Mesenchymal stem cell (in vitro differentiated cells and primary cell): Measurements from ENCODE around the gene FBXO22.

ENCODE experiments used
- DNase-seq: peaks from one replicate; pipeline ENCODE4 v3.0.0-alpha.2; 2013
- H2AFZ ChIP-seq: one replicate; pipeline ENCODE4 v1.6.1; 2013; ENCODE audit warnings: low read depth, mild to moderate bottlenecking, control low read depth, inconsistent platforms, low read length, moderate library complexity
- H2AK5ac ChIP-seq: 2 replicates; pipeline ENCODE4 v1.6.1; 2013; ENCODE audit warnings: low read length, moderate library complexity, mild to moderate bottlenecking, inconsistent platforms; ENCODE audit not compliant: severe bottlenecking
- H2BK120ac ChIP-seq: one replicate; pipeline ENCODE4 v1.6.1; 2013; ENCODE audit warnings: low read depth, mild to moderate bottlenecking, inconsistent platforms, low read length, moderate library complexity
- H2BK12ac ChIP-seq, 2 experiments: one replicate each; pipeline ENCODE4 v1.6.1; 2013; ENCODE audit warnings: inconsistent platforms in 2 of 2, low read length in 2 of 2, mild to moderate bottlenecking in 2 of 2, moderate library complexity in 2 of 2, control low read depth in 1 of 2
- H2BK15ac ChIP-seq: one replicate; pipeline ENCODE4 v1.6.1; 2013; ENCODE audit warnings: mild to moderate bottlenecking, low read depth, inconsistent platforms; ENCODE audit not compliant: poor library complexity, severe bottlenecking
- H2BK5ac ChIP-seq: 2 replicates; pipeline ENCODE4 v1.6.1; 2013; ENCODE audit warnings: low read depth, mild to moderate bottlenecking, low read length, control low read depth, inconsistent platforms; ENCODE audit not compliant: poor library complexity, severe bottlenecking
- H3K14ac ChIP-seq, 2 experiments: one replicate each; pipeline ENCODE4 v1.6.1; 2013; ENCODE audit warnings: inconsistent platforms in 2 of 2, low read length in 2 of 2, control low read depth in 1 of 2, mild to moderate bottlenecking in 1 of 2, moderate library complexity in 1 of 2
- H3K18ac ChIP-seq, 2 experiments: one replicate each; pipeline ENCODE4 v1.6.1; 2013; ENCODE audit warnings: inconsistent platforms in 2 of 2, low read length in 2 of 2, control low read depth in 1 of 2, low read depth in 1 of 2, mild to moderate bottlenecking in 1 of 2
- H3K23ac ChIP-seq, 2 experiments: one replicate each; pipeline ENCODE4 v1.6.1; 2013; ENCODE audit warnings: inconsistent platforms in 2 of 2, low read length in 2 of 2, mild to moderate bottlenecking in 2 of 2, moderate library complexity in 2 of 2, control low read depth in 1 of 2
- H3K27ac ChIP-seq: 2 replicates; pipeline ENCODE4 v1.5.1; 2013; ENCODE audit warnings: mild to moderate bottlenecking, moderate library complexity, low read length, control low read depth, inconsistent platforms; ENCODE audit not compliant: poor library complexity, severe bottlenecking
- H3K27me3 ChIP-seq, 2 experiments: 2 replicates each; pipeline versions ENCODE4 v1.6.1 to v1.7.0; 2013; ENCODE audit warnings: low read length in 2 of 2, mild to moderate bottlenecking in 2 of 2, moderate library complexity in 2 of 2, control low read depth in 1 of 2, inconsistent platforms in 1 of 2; ENCODE audit not compliant: control insufficient read depth in 1 of 2, insufficient read depth in 1 of 2
- H3K36me3 ChIP-seq, 2 experiments: 2 replicates each; pipeline versions ENCODE4 v1.6.1 to v1.7.0; 2013; ENCODE audit warnings: low read length in 2 of 2, control low read depth in 1 of 2, inconsistent platforms in 1 of 2, low read depth in 1 of 2, mild to moderate bottlenecking in 1 of 2; ENCODE audit not compliant: insufficient read depth in 2 of 2, control insufficient read depth in 1 of 2
- H3K4ac ChIP-seq, 2 experiments: one replicate each; pipeline ENCODE4 v1.6.1; 2013; ENCODE audit warnings: inconsistent platforms in 2 of 2, low read length in 2 of 2, mild to moderate bottlenecking in 2 of 2, moderate library complexity in 2 of 2, control low read depth in 1 of 2, low read depth in 1 of 2
- H3K4me1 ChIP-seq: 2 replicates; pipeline ENCODE4 v1.6.1; 2013; ENCODE audit warnings: low read depth, low read length, control low read depth; ENCODE audit not compliant: control insufficient read depth, insufficient read depth
- H3K4me2 ChIP-seq: 2 replicates; pipeline ENCODE4 v1.6.1; 2013; ENCODE audit warnings: low read length, mild to moderate bottlenecking, inconsistent platforms; ENCODE audit not compliant: poor library complexity, severe bottlenecking
- H3K4me3 ChIP-seq, 2 experiments: 2 replicates each; pipeline versions ENCODE4 v1.5.1 to v1.7.0; 2013; ENCODE audit warnings: low read length in 2 of 2, mild to moderate bottlenecking in 2 of 2, control low read depth in 1 of 2, low read depth in 1 of 2; ENCODE audit not compliant: insufficient read depth in 1 of 2
- H3K79me1 ChIP-seq: replicated peaks from 2 replicates; pipeline ENCODE4 v1.6.1; 2013; ENCODE audit warnings: mild to moderate bottlenecking, control low read depth, low read length, inconsistent platforms; ENCODE audit not compliant: poor library complexity, severe bottlenecking
- H3K9ac ChIP-seq: 2 replicates; pipeline ENCODE4 v1.7.0; 2013; ENCODE audit warnings: mild to moderate bottlenecking, low read length, moderate library complexity
- H3K9me3 ChIP-seq: 2 replicates; pipeline ENCODE4 v1.7.0; 2013; ENCODE audit warnings: mild to moderate bottlenecking, low read length; ENCODE audit not compliant: control insufficient read depth
- H4K8ac ChIP-seq: one replicate; pipeline ENCODE4 v1.6.1; 2013; ENCODE audit warnings: inconsistent platforms, mild to moderate bottlenecking, low read length, moderate library complexity
- H4K91ac ChIP-seq: one replicate; pipeline ENCODE4 v1.6.1; 2013; ENCODE audit warnings: mild to moderate bottlenecking, low read length, inconsistent platforms
- WGBS: methylation state at CpG from one replicate; pipeline ENCODE4 v1.1.7; 2013; ENCODE audit warnings: mixed read lengths; 5-methylcytosine and 5-hydroxymethylcytosine counted together

Gene FBXO22

DNA sequence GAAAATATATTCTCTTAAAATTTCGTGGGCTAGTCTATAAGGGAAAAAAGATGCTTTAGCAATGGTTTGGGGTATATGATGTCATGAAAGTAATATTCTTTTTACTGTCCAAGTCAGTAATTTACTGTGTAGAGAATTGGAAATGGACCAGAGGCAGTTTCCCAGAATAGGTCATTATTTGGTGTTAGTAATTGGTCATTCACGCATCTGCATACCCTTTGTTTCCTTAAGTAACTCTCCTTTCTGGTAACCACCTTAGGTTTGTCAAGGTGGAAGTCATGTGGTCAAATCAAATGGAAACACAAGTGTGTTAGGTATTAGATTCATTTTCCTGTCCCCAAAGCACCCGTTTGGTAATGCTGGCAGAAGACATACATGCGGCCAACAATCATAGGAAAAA lies 23.9 kb downstream of the FBXO22 start:
- Histone ChIP-seq H4K91ac (no peak overlapping the region), H3K4me1 (peaks cover 4% of the 10 kb centered on the region), H3K9ac (no peak overlapping the region), H3K9me3 (no peaks in the 10 kb centered on the region), H4K8ac (no peak overlapping the region), H3K18ac (no peak overlapping the region), H3K4me2 (no peak overlapping the region), H3K14ac (no peak overlapping the region), H2AFZ (no peak overlapping the region), H3K27ac (no peak overlapping the region), H2BK12ac (no peak overlapping the region), H2BK15ac (no peak overlapping the region), H2BK5ac (no peak overlapping the region), H2BK120ac (no peak overlapping the region), H3K27me3 (no peaks in the 10 kb centered on the region), H2AK5ac (no peak overlapping the region), H3K79me1 (peaks cover 34% of the 10 kb centered on the region), H3K4ac (no peak overlapping the region), H3K4me3 (no peak overlapping the region), H3K23ac (no peak overlapping the region), H3K36me3 (peaks cover 9 to 67% of the 10 kb centered on the region in 2 experiments)
- no peak for DNase-seq
- WGBS = 97% methylated on average over 4 of the region's 4 CpGs

- no peak overlapping the region for H2BK15ac ChIP-seq
- H2BK5ac ChIP-seq = no peak overlapping the region
- WGBS = 68% methylated on average over 7 of the region's 9 CpGs
- no peak overlapping the region for H2AFZ ChIP-seq
- no peak overlapping the region for H3K18ac ChIP-seq
- no peaks in the 10 kb centered on the region for H3K27me3 ChIP-seq
- no peak overlapping the region for H4K8ac ChIP-seq
- H3K4me1 ChIP-seq = peaks cover 4% of the 10 kb centered on the region
- peak; percentile 57 for DNase-seq
- no peak overlapping the region for H2BK120ac ChIP-seq
- H3K79me1 ChIP-seq = peaks cover 28% of the 10 kb centered on the region
- peaks cover 11 to 76% of the 10 kb centered on the region in 2 experiments for H3K36me3 ChIP-seq
- no peak overlapping the region for H2AK5ac ChIP-seq
- H3K9ac ChIP-seq = no peak overlapping the region
- H3K9me3 ChIP-seq = no peaks in the 10 kb centered on the region
- H3K23ac ChIP-seq = no peak overlapping the region
- no peak overlapping the region for H3K4ac ChIP-seq
- H4K91ac ChIP-seq = no peak overlapping the region
- H3K4me2 ChIP-seq = no peak overlapping the region
- no peak overlapping the region for H3K4me3 ChIP-seq
- no peak overlapping the region for H3K14ac ChIP-seq
- no peak overlapping the region for H3K27ac ChIP-seq
- H2BK12ac ChIP-seq = no peak overlapping the region
These were observed 25.3 kb downstream of the FBXO22 start for GRCh38 chr15:75928680-75929608.

- Histone ChIP-seq H3K23ac (no peak overlapping the region), H3K27ac (no peak overlapping the region), H4K91ac (no peak overlapping the region), H3K27me3 (no peaks in the 10 kb centered on the region), H2AK5ac (no peak overlapping the region), H3K9ac (no peak overlapping the region), H3K4me3 (no peak overlapping the region), H3K79me1 (peaks cover 20% of the 10 kb centered on the region), H3K36me3 (peaks cover 7 to 77% of the 10 kb centered on the region in 2 experiments), H4K8ac (no peak overlapping the region), H3K4me1 (no peaks in the 10 kb centered on the region), H2BK12ac (no peak overlapping the region), H3K14ac (no peak overlapping the region), H2BK5ac (no peak overlapping the region), H3K4ac (no peak overlapping the region), H3K4me2 (no peak overlapping the region), H2BK15ac (no peak overlapping the region), H2AFZ (no peak overlapping the region), H3K18ac (no peak overlapping the region), H3K9me3 (no peaks in the 10 kb centered on the region), H2BK120ac (no peak overlapping the region)
- DNase-seq = no peak
- WGBS = 84% methylated on average over 3 of the region's 5 CpGs
These were observed 26.3 kb downstream of the FBXO22 start for GRCh38 chr15:75929799-75930565.

DNA sequence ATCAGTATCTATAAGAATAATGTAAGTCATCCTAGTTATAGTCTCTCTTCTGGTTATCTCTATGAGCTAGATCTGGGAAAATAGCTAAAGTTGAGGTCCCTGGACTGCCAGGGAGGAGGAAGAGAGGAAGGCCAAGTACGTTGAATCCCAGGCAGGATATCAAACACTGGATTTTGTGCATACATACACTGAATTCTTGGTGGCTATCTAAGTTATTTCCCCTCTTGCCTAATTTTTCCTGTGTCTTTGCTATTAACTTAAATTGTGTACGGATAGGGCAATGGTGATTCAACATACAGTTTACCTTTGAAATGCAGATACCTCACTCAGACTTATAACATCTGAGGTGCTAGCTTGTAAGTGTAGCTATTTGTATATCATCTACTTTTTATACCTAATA lies 27.2 kb downstream of the FBXO22 start:
- Histone ChIP-seq H3K9me3 (no peaks in the 10 kb centered on the region), H3K4me2 (no peak overlapping the region), H3K4me3 (no peak overlapping the region), H3K4me1 (no peaks in the 10 kb centered on the region), H3K23ac (no peak overlapping the region), H2AK5ac (no peak overlapping the region), H2AFZ (no peak overlapping the region), H3K79me1 (peaks cover 17% of the 10 kb centered on the region), H3K36me3 (peaks cover 7 to 79% of the 10 kb centered on the region in 2 experiments), H3K4ac (no peak overlapping the region), H2BK120ac (no peak overlapping the region), H2BK5ac (no peak overlapping the region), H3K27me3 (no peaks in the 10 kb centered on the region), H2BK12ac (no peak overlapping the region), H3K27ac (no peak overlapping the region), H2BK15ac (no peak overlapping the region), H3K14ac (no peak overlapping the region), H4K91ac (no peak overlapping the region), H4K8ac (no peak overlapping the region), H3K9ac (no peak overlapping the region), H3K18ac (no peak overlapping the region)
- DNase-seq = no peak
- 100% methylated on average over 1 of the region's 2 CpGs for WGBS
